ENCODE results near the gene GFOD1. TPM values are rescaled to one million over a fixed set of nuclear protein-coding genes. Genes with fewer than 3 reads are reported as not detected.

GFOD1 gene
- total RNA-seq, 1 experiment from 2014 or later: 6.1 TPM

DNA sequence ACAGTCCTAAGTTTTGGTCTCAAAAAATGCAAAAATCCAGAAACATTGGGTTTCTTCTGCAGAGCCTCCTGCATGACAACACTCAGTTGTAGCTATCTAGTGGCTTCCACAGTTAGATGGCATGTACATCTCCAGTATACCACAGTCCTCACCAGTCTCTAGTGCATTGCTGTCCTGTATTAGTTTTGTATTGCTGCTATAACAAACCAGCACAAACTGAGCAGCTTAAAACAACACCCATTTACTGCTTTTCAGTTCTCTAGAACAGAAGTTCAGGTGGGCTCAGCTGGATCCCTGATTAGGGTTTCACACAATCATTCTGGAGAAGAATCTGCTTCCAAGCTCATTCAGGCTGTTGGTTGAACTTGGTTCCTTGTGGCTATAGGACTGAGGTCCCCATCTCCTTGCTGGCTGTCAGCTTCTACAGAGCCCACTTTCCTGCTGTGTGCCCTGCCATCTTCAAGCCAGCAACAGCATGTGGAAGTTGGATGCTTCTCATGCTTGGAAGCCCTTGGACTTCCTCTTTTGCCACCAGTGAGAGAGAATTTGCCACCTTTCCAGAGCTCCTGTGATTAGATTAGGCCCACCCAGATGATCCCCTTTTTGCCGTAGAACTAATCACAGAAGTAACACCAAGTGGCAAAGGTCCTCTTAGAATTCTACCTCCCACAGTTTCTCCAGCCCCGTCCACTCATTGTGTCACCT lies 110.2 kb downstream of the GFOD1 start:
- no peak overlapping the region for H2AFZ ChIP-seq (ENCODE audit: low read length)
- Mint-ChIP-seq H3K9me3 (0 out of 5 replicates have a peak, but pooled peaks cover 0 to 2% of the 10 kb centered on the region in 2 experiments), H3K27me3 (ENCODE audit: low read depth) (no peaks in the 10 kb centered on the region; the same call in 1 of the 2 replicates), H3K4me1 (peaks cover 15 to 35% of the 10 kb centered on the region in 2 experiments), H3K4me3 (no peak overlapping the region), H3K36me3 (ENCODE audit: insufficient read depth in 1 of 3, low read depth in 3 of 3) (no peaks in the 10 kb centered on the region), H3K27ac (no peak overlapping the region)
- no peaks in the 10 kb centered on the region; the same call in 1 of the 2 replicates for H3K4me1 ChIP-seq (ENCODE audit: insufficient read depth, low read length)
- H3K4me2 ChIP-seq (ENCODE audit: insufficient read depth, insufficient read length, low read length): no peak overlapping the region
- no peak overlapping the region for H2BK20ac ChIP-seq (ENCODE audit: low read depth, low read length, poor library complexity, severe bottlenecking)
- TF ChIP-seq, protein P1, sequence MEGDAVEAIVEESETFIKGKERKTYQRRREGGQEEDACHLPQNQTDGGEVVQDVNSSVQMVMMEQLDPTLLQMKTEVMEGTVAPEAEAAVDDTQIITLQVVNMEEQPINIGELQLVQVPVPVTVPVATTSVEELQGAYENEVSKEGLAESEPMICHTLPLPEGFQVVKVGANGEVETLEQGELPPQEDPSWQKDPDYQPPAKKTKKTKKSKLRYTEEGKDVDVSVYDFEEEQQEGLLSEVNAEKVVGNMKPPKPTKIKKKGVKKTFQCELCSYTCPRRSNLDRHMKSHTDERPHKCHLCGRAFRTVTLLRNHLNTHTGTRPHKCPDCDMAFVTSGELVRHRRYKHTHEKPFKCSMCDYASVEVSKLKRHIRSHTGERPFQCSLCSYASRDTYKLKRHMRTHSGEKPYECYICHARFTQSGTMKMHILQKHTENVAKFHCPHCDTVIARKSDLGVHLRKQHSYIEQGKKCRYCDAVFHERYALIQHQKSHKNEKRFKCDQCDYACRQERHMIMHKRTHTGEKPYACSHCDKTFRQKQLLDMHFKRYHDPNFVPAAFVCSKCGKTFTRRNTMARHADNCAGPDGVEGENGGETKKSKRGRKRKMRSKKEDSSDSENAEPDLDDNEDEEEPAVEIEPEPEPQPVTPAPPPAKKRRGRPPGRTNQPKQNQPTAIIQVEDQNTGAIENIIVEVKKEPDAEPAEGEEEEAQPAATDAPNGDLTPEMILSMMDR (conservative IDR thresholded peaks at IDR 0.05): no peak
- WGBS (ENCODE audit: extremely low coverage, insufficient read length, low lambda C conversion rate): no CpG with 5 or more reads among the region's 2 CpGs
- no peak overlapping the region for H4K5ac ChIP-seq (ENCODE audit: insufficient read length, low read depth, low read length)
- no peak overlapping the region for H2BK12ac ChIP-seq (ENCODE audit: insufficient read length, low read depth, low read length)
- no peak overlapping the region for H3K18ac ChIP-seq (ENCODE audit: insufficient read length, low read depth, low read length)
- no peak overlapping the region for H4K91ac ChIP-seq (ENCODE audit: insufficient read length, low read depth, low read length)
- H3K56ac ChIP-seq (ENCODE audit: insufficient read length, low read depth, low read length): no peak overlapping the region
- H3K79me2 ChIP-seq (ENCODE audit: insufficient read depth, low read length): no peaks in the 10 kb centered on the region
- DNase-seq: no peak
- no peak overlapping the region for H3T11ph ChIP-seq (ENCODE audit: low read length)
- no peaks in the 10 kb centered on the region for H3K27me3 ChIP-seq (ENCODE audit: insufficient read depth, low read length)
- no peak overlapping the region for H2BK120ac ChIP-seq (ENCODE audit: low read depth, low read length, poor library complexity, severe bottlenecking)
- no peaks in the 10 kb centered on the region for H4K20me1 ChIP-seq (ENCODE audit: control insufficient read depth, insufficient read depth, insufficient read length)
- no peaks in the 10 kb centered on the region for H3K9me3 ChIP-seq (ENCODE audit: control insufficient read depth, low read depth, low read length)
- no peak overlapping the region for H3K14ac ChIP-seq (ENCODE audit: insufficient read depth, low read length)
- no peak overlapping the region for H4K8ac ChIP-seq (replicated peaks; ENCODE audit: insufficient read length, low read depth, low read length)
- no peaks in the 10 kb centered on the region for H3K79me1 ChIP-seq (ENCODE audit: insufficient read depth, low read depth, low read length, poor library complexity, severe bottlenecking)
- no peak overlapping the region for H3K4ac ChIP-seq (ENCODE audit: low read depth, low read length)
- no peak overlapping the region for H2BK5ac ChIP-seq (ENCODE audit: insufficient read length, low read length)
- no peak overlapping the region for H2AK5ac ChIP-seq (ENCODE audit: insufficient read length, low read length)
- H3K23ac ChIP-seq (ENCODE audit: insufficient read length, low read depth, low read length): no peak overlapping the region
- no peak overlapping the region for H2BK15ac ChIP-seq (ENCODE audit: low read depth, low read length)
- no peak overlapping the region for H3K27ac ChIP-seq (ENCODE audit: insufficient read length, low read depth, low read length)
- no peak overlapping the region for H3K9ac ChIP-seq (ENCODE audit: extremely low read depth, insufficient read length, low read length)
- H3K23me2 ChIP-seq (ENCODE audit: insufficient read length, low read depth, low read length, poor library complexity, severe bottlenecking): no peaks in the 10 kb centered on the region
